Panc1 (cell line): ENCODE measurements around the gene CAST.

Experiments
- POLR2AphosphoS5 ChIP-seq: IDR thresholded peaks from 2 replicates; pipeline ENCODE4 v1.6.1; 2012; ENCODE audit warnings: mild to moderate bottlenecking, low read depth, low read length, moderate library complexity
- SIN3A ChIP-seq: IDR thresholded peaks from 2 replicates; pipeline ENCODE4 v1.6.1; 2012; ENCODE audit warnings: low read depth, mild to moderate bottlenecking, low read length, moderate library complexity, borderline replicate concordance; ENCODE audit not compliant: insufficient read depth
- TCF7L2 ChIP-seq: IDR thresholded peaks from 2 replicates; pipeline ENCODE4 v1.6.1; 2011; ENCODE audit warnings: mild to moderate bottlenecking, low read depth, low read length, inconsistent platforms
- TF ChIP-seq, protein P1 (sequence below): fragments of 450-650 bp; IDR thresholded peaks from 2 replicates; pipeline ENCODE4 v1.5.1; 2017; ENCODE audit warnings: mild to moderate bottlenecking

DNA sequence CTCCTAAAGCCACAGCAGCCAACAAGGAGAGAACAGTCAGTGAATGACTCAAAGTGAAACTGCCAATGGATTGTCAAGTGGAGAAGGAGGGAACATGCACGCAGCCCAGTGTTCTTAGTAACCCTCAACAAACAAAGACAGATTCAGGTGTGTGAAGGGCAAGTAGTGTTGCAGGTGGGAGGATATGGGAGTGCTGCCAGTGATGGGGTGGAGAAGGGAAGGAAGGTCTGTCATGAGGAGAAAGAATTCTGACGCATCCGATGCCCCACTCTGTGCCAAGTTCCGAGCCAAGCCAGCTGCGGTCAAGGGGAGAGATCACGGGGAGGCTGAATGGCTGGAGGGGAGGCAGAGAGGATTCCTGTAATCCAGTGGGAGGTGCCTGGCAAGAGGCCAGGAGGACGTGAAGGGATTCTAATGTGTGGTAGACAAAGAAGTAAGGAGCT lies 56.5 kb downstream of the CAST start:
- TF ChIP-seq, protein P1, sequence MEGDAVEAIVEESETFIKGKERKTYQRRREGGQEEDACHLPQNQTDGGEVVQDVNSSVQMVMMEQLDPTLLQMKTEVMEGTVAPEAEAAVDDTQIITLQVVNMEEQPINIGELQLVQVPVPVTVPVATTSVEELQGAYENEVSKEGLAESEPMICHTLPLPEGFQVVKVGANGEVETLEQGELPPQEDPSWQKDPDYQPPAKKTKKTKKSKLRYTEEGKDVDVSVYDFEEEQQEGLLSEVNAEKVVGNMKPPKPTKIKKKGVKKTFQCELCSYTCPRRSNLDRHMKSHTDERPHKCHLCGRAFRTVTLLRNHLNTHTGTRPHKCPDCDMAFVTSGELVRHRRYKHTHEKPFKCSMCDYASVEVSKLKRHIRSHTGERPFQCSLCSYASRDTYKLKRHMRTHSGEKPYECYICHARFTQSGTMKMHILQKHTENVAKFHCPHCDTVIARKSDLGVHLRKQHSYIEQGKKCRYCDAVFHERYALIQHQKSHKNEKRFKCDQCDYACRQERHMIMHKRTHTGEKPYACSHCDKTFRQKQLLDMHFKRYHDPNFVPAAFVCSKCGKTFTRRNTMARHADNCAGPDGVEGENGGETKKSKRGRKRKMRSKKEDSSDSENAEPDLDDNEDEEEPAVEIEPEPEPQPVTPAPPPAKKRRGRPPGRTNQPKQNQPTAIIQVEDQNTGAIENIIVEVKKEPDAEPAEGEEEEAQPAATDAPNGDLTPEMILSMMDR, result no peak
- no peak for TF ChIP-seq SIN3A
- no peak for TF ChIP-seq TCF7L2
- TF ChIP-seq POLR2AphosphoS5, result no peak
